Inferior parietal cortex (tissue), 1 donor: Measurements from ENCODE around the gene DLGAP5.

ENCODE experiments used
- DNase-seq: peaks from one replicate; pipeline ENCODE4 v3.0.0-alpha.2; 2016; ENCODE audit errors: extremely low spot score

DLGAP5 gene

GRCh38 chr14:55188686-55189295 is 2.6 kb downstream of the DLGAP5 start:
- DNase-seq = no peak

- no peak for DNase-seq
Measured at GRCh38 chr14:55180434-55180833, 11.0 kb downstream of the DLGAP5 start.

- DNase-seq = no peak
Measured at GRCh38 chr14:55180006-55180405, 11.4 kb downstream of the DLGAP5 start.

GRCh38 chr14:55170526-55170925 is 20.9 kb downstream of the DLGAP5 start:
- no peak for DNase-seq

- peak; percentile 35 for DNase-seq
Measured at GRCh38 chr14:55160989-55161388, 30.4 kb downstream of the DLGAP5 start.

- DNase-seq = no peak
Measured at GRCh38 chr14:55158412-55158811, 33.0 kb downstream of the DLGAP5 start.

- DNase-seq = no peak
Measured at GRCh38 chr14:55157080-55157479, 34.3 kb downstream of the DLGAP5 start.

GRCh38 chr14:55153951-55154350 is 37.4 kb downstream of the DLGAP5 start:
- no peak for DNase-seq

GRCh38 chr14:55152052-55152753 is 39.2 kb downstream of the DLGAP5 start:
- no peak for DNase-seq

- no peak for DNase-seq
Measured at GRCh38 chr14:55151601-55152000, 39.8 kb downstream of the DLGAP5 start.

- DNase-seq = no peak
Measured at GRCh38 chr14:55146425-55146824, 45.0 kb downstream of the DLGAP5 start.

GRCh38 chr14:55142466-55142865 is 48.9 kb downstream of the DLGAP5 start:
- no peak for DNase-seq

- no peak for DNase-seq
Measured at GRCh38 chr14:55141825-55142224, 49.6 kb downstream of the DLGAP5 start.

GRCh38 chr14:55139696-55140509 is 51.5 kb downstream of the DLGAP5 start:
- no peak for DNase-seq

GRCh38 chr14:55139141-55139540 is 52.2 kb downstream of the DLGAP5 start:
- DNase-seq = no peak

GRCh38 chr14:55138091-55138490 is 53.3 kb downstream of the DLGAP5 start:
- no peak for DNase-seq

GRCh38 chr14:55136885-55137786 is 54.2 kb downstream of the DLGAP5 start:
- DNase-seq = peak; percentile 58

GRCh38 chr14:55136241-55136640 is 55.1 kb downstream of the DLGAP5 start:
- DNase-seq = no peak

GRCh38 chr14:55133416-55133815 is 58.0 kb downstream of the DLGAP5 start:
- DNase-seq = no peak

GRCh38 chr14:55131370-55132137 is 59.8 kb downstream of the DLGAP5 start:
- DNase-seq = no peak

GRCh38 chr14:55130196-55130550 is 61.2 kb downstream of the DLGAP5 start:
- no peak for DNase-seq
